Lung (tissue), 12 donors: ENCODE measurements around the gene SLC29A2. TPM values are rescaled to one million over a fixed set of nuclear protein-coding genes. Genes with fewer than 3 reads are reported as not detected.

Source experiments
- ATAC-seq: fragments of 200-7000 bp; cut with Tn5 transposase; one replicate; pipeline ENCODE4 v1.9.1; 2020; ENCODE audit warnings: moderate number of reproducible peaks; ENCODE audit not compliant: insufficient read depth, low FRiP score
- DNase-seq, 3 donors: peaks; one replicate each; pipeline ENCODE4 v3.0.0-alpha.2; 2013 to 2017
- H3K27ac ChIP-seq, 2 donors: one replicate each; pipeline ENCODE4 v1.5.1; 2013; ENCODE audit warnings: mild to moderate bottlenecking in 2 of 2, moderate library complexity in 2 of 2, control low read depth in 1 of 2, inconsistent platforms in 1 of 2, low read depth in 1 of 2, low read length in 1 of 2
- H3K27me3 ChIP-seq, 3 donors: one replicate each; pipeline ENCODE4 v1.5.1; 2013; ENCODE audit warnings: low read length in 2 of 3; ENCODE audit not compliant: control insufficient read depth in 3 of 3, insufficient read depth in 3 of 3
- H3K36me3 ChIP-seq, 4 donors: one replicate each; pipeline ENCODE4 v1.5.1; 2013; ENCODE audit warnings: low read length in 4 of 4, mild to moderate bottlenecking in 1 of 4, moderate library complexity in 1 of 4; ENCODE audit not compliant: control insufficient read depth in 4 of 4, insufficient read depth in 4 of 4
- H3K4me1 ChIP-seq, 5 donors: one replicate each; pipeline ENCODE4 v1.5.1; 2013; ENCODE audit warnings: low read length in 5 of 5, mild to moderate bottlenecking in 2 of 5, moderate library complexity in 1 of 5; ENCODE audit not compliant: control insufficient read depth in 5 of 5, insufficient read depth in 5 of 5
- H3K4me3 ChIP-seq: one replicate; pipeline ENCODE4 v1.5.1; 2013; ENCODE audit warnings: mild to moderate bottlenecking, control low read depth, moderate library complexity
- H3K9ac ChIP-seq, 2 donors: one replicate each; pipeline ENCODE4 v1.5.1; 2013; ENCODE audit warnings: low read length in 2 of 2, control low read depth in 1 of 2; ENCODE audit not compliant: insufficient read depth in 1 of 2
- H3K9me3 ChIP-seq, 4 donors: one replicate each; pipeline ENCODE4 v1.5.1; 2013; ENCODE audit warnings: low read length in 3 of 4, mild to moderate bottlenecking in 1 of 4, moderate library complexity in 1 of 4; ENCODE audit not compliant: control insufficient read depth in 4 of 4, insufficient read depth in 3 of 4
- WGBS, 2 donors: extraction: QIAGEN DNeasy Blood & Tissue Kit; methylation state at CpG; one replicate each; pipeline ENCODE4 v1.1.7; 2013; 5-methylcytosine and 5-hydroxymethylcytosine counted together
- polyA plus RNA-seq, 2 donors: library from polyadenylated mRNA; stranded (reverse); fragments of 200-250 nt; gene quantifications; one replicate each; pipeline ENCODE4 v1.2.1, GENCODE V29; 2013
- total RNA-seq, 2 donors: library from RNA; depleted of rRNA in 1 of 2; stranded (reverse); fragments of >200 nt in 1 of 2; gene quantifications; one replicate each; pipeline ENCODE4 v1.2.1, GENCODE V29; 2014 to 2021
- TF ChIP-seq, protein P1 (sequence below): IDR thresholded peaks from 2 replicates; pipeline ENCODE4 v1.5.1; 2012; ENCODE audit warnings: mild to moderate bottlenecking; ENCODE audit errors: control extremely low read depth, extremely low read depth
- donor health status: control.
- donor health status: control.
- donor health status: Bipolar disorder and iron deficiency.
- donor health status: healthy.
- donor health status: DM: yes; HTN: yes; CAD: no.

SLC29A2 gene
- total and polyA plus RNA-seq, 4 donors, result 6.5 to 19.4 (median 13.7) TPM

DNA sequence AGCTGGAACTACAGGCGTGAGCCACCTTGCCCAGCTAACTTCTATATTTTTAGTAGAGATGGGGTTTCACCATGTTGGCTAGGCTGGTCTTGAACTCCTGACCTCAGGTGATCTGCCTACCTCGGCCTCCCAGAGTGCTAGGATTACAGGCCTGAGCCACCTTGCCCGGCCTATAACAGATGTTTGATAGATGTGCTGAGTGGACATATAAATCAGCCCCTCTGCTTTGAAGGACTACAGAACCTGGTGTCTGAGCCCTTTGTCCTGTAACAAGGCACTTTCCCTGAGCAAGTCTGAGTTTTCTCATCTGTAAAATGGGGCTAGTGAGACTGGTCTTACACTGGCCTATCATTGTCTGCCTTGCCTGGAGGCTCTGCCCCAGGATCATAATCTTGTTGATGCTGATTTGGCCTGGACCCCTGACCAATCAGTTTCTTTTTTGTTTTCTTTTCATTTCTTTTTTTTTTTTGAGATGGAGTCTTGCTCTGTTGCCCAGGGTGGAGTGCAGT lies 42.3 kb downstream of the SLC29A2 start:
- WGBS, 2 donors, result 92 to 98% methylated on average over 3 of the region's 3 CpGs
- TF ChIP-seq, protein P1, sequence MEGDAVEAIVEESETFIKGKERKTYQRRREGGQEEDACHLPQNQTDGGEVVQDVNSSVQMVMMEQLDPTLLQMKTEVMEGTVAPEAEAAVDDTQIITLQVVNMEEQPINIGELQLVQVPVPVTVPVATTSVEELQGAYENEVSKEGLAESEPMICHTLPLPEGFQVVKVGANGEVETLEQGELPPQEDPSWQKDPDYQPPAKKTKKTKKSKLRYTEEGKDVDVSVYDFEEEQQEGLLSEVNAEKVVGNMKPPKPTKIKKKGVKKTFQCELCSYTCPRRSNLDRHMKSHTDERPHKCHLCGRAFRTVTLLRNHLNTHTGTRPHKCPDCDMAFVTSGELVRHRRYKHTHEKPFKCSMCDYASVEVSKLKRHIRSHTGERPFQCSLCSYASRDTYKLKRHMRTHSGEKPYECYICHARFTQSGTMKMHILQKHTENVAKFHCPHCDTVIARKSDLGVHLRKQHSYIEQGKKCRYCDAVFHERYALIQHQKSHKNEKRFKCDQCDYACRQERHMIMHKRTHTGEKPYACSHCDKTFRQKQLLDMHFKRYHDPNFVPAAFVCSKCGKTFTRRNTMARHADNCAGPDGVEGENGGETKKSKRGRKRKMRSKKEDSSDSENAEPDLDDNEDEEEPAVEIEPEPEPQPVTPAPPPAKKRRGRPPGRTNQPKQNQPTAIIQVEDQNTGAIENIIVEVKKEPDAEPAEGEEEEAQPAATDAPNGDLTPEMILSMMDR, result no peak
- Histone ChIP-seq H3K27me3 (no peaks in the 10 kb centered on the region), H3K9me3 (peaks cover 0 to 1% (median 0%) of the 10 kb centered on the region in 4 donors), H3K4me3 (no peak overlapping the region), H3K36me3 (peaks cover 0 to 20% (median 0%) of the 10 kb centered on the region in 4 donors), H3K4me1 (peaks cover 2 to 47% (median 19%) of the 10 kb centered on the region in 5 donors), H3K9ac (no peak overlapping the region), H3K27ac (no peak overlapping the region)
- ATAC-seq (no peak), DNase-seq (no peak)

DNA sequence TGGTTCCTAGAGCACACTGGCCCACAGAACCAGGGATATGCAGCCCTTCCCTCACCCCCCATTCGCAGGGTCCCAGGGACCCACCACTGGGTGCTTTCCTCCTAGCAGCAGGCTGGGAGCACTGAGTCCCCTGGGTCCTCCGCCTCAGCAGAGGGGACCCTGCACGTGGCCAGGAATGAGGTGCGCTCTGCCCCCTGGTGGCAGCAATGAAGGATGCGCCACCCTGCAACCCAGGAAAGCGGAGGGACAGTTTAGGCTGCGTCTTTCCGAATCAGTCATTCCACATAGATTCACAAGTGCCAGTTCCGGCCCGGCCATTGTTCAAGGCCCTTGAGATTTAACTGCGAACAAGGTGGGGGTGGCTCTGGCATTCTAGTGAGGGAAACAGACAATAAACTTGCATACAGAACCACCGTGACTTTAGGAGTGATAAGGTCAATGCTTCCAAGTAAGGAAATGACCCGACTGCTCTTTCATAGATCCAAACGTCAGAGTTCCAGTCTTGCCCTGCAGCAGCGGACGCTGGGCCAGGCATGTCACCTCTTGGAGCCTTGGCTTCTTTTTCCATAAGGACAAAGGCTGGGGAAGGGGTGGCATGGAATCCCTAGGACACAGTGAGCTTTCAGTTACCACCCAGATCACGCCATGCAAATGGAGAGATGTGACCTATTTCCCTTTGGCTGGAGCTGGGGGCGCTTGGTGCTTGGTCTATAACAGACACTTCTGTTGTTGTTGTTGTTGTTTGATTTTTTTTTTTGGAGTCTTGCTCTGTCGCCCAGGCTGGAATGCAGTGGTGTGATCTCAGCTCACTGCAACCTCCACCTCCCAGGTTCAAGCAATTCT lies 43.0 kb downstream of the SLC29A2 start:
- Histone ChIP-seq H3K4me3 (no peak overlapping the region), H3K9me3 (peaks cover 0 to 1% (median 0%) of the 10 kb centered on the region in 4 donors), H3K4me1 (peaks cover 2 to 48% (median 22%) of the 10 kb centered on the region in 5 donors), H3K27me3 (no peaks in the 10 kb centered on the region), H3K9ac (peak overlapping the region in 1 of 2 donors; percentile 20), H3K27ac (peak overlapping the region in 1 of 2 donors; percentile 18), H3K36me3 (peaks cover 0 to 13% (median 0%) of the 10 kb centered on the region in 4 donors)
- peak; percentile 86 to 89 (median 87) for DNase-seq
- TF ChIP-seq, protein P1, result peak; percentile 92
- ATAC-seq, result peak; percentile 80
- WGBS, 2 donors, result 9 to 12% methylated on average over 19 of the region's 19 CpGs

DNA sequence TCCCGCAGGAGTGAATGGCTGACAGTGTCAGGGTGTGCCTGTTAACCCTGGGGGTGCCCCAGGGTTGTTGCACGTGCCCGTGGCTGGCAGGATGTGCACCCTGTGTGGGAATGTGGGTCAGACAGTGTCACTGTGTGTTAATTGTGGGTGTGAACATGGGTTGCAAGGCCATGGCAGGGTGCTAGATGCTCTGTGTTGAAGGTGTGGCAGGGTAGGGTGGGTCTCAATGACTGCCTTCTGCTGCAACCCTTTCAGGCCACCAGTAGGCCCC lies 43.6 kb downstream of the SLC29A2 start:
- DNase-seq, result no peak
- TF ChIP-seq, protein P1, result no peak

More for the DNA sequence above, 43.6 kb downstream of the SLC29A2 start:
- Histone ChIP-seq H3K4me3 (no peak overlapping the region), H3K36me3 (peaks cover 0 to 11% (median 0%) of the 10 kb centered on the region in 4 donors), H3K27me3 (no peaks in the 10 kb centered on the region), H3K9me3 (peaks cover 0 to 1% (median 0%) of the 10 kb centered on the region in 4 donors), H3K9ac (no peak overlapping the region), H3K4me1 (peaks cover 2 to 48% (median 22%) of the 10 kb centered on the region in 5 donors), H3K27ac (peak overlapping the region in 1 of 2 donors; percentile 18)
- ATAC-seq, result no peak
- 63 to 79% methylated on average over 3 of the region's 3 CpGs for WGBS, 2 donors
